GM21576 (cell line): Measurements from ENCODE around the gene FGF21.
A peak's percentile ranks its signal among the peaks of the same experiment; 100 is the strongest.
"Not testable (repeated sequence)": the region's sequence is repeated elsewhere in the genome, so short reads cannot be mapped to it uniquely, and the experiment has no call there.

Source experiments
- ATAC-seq: cut with Tn5 transposase; IDR thresholded peaks from one replicate; pipeline ENCODE4 v1.9.1; 2021; ENCODE audit warnings: mild to moderate bottlenecking, moderate library complexity; ENCODE audit not compliant: unreplicated experiment

FGF21 gene, protein sequence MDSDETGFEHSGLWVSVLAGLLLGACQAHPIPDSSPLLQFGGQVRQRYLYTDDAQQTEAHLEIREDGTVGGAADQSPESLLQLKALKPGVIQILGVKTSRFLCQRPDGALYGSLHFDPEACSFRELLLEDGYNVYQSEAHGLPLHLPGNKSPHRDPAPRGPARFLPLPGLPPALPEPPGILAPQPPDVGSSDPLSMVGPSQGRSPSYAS

DNA sequence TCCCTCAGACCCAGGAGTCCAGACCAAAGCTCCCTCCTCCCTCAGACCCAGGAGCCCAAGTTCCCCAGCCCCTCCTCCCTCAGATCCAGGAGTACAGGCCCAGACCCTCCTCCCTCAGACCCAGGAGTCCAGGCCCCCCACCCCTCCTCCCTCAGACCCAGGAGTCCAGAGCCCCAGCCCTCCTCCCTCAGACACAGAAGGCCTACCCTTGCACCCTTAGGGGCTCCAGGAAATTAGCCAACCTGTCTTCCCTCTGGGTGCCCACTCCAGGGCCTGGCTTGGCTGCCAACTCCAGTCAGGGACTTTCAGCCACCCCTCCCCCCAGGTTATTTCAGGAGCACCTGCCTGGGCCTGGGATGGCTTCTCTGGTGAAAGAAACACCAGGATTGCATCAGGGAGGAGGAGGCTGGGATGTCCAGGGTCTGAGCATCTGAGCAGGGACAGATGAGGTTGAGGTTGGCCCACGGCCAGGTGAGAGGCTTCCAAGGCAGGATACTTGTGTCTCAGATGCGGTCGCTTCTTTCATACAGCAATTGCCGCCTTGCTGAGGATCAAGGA, at the start of gene FGF21:
FGF21 (plus strand) TSS at position 441 of the 558 bp plus-strand sequence. CDS start 713 bp downstream, outside the sequence.
- ATAC-seq = no peak

DNA sequence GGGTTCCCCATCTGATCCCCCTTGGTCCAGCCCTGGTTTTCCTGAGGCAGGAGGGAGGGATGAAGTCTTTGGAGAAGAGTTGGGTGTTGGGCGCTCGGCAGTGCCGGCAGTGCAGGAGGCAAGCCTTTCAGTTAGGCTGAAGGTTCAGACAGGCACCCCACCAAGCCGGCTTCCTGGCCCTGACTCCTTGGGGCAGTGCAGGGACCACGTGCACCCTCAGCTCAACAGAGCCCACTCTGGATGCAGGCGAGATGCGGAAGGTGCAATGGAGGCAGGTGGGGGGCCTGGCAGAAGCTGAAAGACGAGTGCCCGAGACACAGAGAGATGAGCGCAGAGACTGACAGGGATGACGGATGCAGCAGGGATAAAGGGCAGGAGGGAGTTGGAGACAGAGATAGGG, 46.9 kb upstream of the FGF21 start:
- no peak for ATAC-seq

DNA sequence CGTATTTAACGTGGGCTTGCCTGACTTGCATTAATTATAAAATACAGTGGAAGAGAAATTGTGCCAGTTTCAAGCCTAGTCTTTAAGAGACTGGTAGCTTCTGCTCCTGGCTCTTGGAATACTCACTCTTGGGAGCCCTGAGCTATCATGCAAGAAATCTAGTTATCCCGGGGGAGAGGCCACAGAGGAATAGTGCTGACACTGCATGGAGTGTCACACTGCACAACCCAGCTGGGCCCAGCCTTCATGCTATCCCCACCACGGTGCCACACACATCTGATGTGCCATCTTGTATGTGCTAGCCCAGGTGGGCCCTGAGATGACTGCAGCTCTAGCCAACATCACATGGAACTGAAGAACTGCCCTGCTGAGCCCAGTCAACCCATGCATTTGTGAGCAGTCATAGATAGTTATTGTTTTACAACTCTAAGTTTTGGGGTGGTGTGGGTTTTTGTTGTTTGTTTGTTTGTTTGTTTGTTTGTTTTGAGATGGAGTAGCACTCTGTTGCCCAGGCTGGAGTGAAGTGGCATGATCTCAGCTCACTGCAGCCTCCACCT, 44.1 kb upstream of the FGF21 start:
- no peak for ATAC-seq

DNA sequence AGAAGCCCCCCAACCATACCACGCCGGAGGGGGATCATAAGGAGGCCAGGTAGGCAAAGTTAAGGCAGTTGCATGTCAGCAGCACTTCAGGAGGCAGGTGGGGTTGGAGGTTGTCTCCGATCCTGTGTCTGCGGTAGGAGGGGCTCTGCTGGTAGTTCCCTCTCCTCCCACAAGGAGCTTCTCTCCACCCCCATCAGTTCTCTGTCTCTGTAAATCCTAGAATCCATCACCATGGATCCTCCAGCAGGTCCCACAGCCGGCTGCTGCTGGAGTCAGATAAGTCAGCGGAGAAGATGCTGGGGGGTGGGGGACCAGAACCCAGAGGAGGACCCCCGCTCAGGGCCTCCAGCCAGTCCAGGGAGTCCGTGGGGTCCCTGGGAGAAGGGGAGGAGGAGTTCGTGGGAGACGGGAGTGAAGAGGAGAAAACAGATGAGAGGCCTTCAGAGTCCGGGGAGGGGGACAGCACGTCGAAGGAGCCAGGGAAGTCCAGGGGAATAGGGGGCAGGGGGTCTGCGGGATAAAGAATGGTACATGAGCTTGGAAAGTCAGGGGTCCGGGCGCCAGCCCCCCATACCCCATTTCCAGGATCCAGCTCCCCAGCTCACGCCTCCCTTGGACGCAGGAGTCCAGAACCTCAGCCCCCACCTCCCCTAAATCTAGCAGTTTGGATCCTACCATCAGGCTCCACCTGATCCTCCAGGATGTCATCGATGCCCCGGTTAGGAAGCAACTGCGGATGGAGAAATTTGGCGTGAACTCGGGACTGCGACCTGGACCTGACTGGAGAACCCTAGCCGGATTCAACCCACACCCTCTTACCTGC, 42.1 kb upstream of the FGF21 start:
- ATAC-seq = no peak

DNA sequence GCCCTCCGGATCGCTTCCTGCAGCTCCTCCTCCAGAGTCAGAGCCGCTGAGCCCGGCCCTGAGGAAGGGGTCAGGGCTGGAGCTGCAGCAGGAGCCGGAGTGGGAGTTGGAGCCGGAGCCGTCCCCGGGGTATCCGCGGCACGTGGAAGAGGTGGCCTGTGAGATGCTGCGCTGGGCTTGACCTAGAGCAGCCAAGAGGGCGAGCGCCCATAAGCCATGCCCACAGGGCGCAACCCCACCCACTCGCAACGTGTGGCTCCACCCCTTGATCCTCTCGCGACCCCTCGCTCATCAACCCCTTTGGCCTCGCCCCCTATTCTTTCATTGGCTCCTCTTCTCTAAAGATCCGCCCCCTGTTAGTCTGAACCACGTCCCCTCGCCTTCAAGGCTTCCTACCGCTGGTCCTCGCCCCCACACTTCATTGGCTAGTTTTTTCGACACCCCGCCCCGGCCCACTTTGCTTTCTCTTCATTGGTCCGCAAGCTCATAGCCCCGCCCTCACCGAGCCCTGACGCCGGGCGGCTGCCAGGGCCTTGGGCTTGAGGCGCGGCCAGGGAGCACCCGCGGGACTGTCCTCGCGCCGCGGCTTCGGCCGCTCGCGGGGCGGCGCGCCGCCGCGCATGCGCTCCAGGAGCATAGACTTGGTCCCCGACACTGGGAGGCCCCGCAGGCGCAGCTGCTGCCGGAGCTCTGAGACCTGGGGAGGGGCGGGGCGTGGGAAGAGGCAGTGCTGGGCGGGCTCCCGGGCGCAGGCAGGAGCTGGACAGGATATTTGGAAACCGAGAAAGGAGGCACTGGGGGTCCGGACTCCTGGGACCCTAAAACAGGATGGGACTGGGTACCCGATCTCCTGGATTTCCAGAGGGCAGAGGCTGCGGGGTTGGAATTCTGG, 41.2 kb upstream of the FGF21 start:
- peak; percentile 86 for ATAC-seq

DNA sequence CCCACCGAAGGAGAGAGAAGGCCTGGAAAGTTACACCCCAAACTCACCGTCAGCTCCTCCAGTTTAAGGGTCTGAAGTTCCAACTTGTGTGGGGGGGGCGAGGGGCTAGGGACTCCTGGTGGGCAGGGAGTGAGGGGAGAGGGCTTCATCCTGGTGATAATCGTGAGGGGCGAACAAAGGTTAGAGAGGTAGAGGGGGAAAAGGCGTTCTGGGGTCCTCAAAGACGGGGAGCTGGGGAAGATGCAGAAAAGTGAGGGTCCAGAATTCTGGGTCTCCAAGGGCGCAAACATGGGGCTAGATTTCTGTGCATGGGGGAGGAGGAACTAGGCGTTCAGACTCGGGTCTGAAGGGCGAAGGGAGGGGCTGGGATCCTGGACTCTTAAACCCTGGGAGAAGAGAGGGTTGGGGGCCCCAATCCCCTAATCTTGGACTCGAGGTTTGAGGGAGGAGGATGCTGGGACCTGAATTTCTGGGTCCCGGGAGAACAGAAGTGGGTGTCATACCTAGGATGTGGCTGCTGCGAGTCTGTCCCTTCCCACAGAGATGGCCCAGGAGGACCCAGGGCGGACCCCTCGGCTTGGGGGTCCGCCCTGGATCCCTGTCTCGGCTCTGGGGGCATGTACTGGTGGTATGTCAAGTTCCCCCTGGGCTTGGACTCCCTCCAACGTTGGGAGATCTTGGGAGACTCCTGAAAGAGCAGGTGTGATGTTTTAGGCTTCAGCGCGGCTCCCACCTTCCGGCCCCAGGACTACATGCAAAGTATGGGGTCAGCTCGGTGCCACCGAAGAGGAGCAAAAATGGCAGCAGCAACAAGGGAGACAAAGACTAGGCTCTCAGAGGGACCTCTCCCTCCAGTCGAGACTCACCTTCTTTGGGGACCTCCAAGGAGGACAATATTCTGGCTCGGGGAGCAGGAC, 40.3 kb upstream of the FGF21 start:
- ATAC-seq = no peak

DNA sequence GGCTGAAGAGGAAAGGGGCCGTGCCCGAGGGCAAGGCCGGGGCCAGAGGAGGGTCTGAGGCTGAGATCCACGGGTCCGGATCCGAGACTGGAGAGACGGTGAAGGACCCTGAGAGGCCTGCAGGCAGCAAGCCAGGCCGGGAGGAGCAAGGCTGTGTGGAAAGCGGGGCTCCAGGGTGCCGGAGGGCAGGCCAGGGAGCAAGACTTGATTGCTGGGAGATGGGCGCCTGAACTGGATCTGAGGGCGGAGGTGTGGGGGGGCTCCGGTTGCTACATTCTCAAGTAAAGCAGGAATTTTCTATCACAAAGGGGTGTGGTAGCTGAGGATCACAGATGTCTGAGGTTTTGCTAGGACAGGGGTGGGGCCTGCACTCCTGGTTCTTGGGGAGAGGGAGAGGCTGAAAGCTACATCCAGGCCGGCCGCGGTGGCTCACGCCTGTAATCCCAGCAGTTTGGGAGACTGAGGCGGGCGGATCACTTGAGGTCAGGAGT, 39.6 kb upstream of the FGF21 start:
- no peak for ATAC-seq

DNA sequence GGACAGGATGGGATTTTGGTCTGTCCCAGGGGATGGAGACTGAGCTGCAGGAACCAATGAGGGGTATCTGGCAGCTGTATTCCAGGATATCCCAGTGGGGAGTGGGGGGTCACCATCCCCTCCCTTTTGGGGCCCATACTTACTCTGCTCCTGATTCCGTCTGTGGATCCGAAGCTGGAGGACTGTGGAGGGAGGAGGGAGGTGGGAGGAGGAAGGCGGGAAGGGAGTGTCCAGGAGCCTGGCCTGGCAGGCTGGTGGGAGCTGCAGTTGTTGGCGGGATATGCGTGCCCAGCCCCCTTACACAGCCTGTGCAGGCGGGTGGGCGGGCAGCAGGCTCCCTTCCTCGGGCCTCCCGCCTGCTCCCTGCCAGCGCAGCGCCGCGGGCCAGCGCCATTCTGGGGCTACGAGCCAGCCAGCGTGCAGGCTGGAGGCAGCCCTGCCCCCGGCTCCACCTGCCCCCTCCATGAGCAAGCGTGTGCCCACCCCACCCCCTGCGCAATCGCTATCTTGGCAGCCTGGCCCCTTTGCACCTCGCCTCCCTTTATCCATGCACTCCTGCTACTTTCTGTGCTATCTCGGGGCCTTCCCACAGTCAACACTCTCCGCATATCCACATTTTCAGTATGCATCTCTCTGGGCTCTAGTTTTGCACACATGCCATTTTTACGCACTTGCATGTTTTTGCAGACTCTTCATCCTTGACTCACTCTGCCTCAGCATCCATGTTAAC, 38.6 kb upstream of the FGF21 start:
- no peak for ATAC-seq

DNA sequence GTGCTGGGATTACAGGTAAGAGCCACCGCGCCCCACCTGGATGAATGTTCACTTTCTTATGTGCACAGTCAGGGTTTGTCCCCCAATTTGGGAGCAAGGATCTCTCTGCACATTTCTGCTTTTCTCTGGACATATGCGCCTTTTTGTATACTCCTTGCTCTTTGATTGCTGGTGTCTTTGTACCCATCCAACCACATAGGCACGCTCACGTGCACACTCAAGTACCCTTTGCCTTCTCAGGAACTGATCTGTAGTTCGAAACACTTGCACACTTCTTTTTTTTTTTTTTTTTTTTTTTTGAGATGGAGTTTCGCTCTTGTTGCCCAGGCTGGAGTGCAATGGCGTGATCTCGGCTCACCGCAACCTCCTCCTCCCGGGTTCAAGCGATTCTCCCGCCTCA, 37.2 kb upstream of the FGF21 start:
- ATAC-seq = not testable (repeated sequence)

DNA sequence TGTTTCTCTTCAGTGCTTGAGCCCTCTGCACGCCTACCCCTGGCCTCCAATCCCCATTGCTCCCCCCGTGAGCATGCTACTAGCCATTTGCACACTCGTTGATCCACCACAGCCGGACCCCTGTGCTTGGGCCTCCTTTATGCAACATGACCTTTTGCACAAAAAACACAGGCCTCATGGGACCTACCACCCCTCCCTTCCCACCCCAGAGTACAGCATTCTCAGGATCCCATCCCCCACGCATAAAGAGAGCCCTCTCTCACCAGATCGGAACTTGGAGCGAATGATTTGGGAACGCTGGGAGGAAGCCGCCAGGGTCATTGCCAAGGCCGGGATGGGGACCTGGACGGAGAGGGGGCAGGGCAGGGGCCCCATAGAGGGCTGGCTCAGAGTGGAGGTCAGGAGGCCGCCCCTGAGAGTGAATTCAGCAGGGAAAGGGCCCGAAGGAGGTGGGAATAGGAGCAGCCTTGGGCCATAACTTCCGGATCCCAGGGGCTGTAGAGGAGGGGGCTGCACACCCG, 36.6 kb upstream of the FGF21 start:
- ATAC-seq = no peak

DNA sequence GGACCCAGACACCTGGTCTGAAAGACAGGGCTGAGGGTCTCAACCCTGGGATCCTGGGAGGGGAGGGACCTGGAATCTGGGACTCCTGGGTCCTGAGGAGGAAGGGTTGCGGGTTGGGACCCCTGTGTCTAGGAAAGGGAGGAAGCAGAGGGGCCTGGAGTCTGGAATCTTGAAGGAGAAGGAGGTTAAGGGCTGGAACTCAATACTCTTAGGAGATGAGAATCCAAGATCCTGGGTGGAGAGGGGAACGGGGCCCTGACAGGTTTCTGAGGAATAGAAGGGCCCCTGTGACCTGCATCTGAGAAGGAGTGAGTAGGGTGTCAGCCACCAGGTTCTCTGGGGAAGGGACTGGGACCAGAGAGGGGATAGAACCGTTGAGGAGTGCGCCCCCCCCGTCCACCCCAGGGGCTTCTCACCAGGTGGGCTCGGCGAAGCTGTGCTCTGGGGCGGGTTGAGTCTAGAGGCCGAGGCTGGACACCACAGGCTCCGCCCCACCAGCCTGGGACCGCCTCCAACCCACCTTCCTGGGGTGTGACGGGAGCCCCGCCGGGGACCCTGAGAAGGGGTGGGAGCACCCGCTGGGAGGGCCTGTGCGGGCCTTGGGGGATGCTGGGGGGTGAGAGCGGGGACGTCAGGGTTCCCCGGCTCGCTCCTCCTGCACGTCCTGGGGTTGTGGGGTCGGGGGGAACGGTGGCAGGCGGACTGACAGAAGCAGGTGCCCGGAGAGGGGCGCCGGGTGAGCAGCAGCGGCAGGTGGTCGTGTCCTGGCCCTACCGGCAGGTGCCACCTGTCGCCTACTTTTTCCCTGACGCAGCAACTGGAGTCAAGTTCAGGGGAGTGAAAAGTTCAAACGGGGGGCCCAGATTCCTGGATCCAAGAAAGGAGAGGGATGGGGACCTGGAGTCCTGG, 35.8 kb upstream of the FGF21 start, which contains the start of gene MAMSTR:
MAMSTR (minus strand) TSS at position 463 of the 909 bp plus-strand sequence. CDS start 694 bp downstream, outside the sequence.
- no peak for ATAC-seq

DNA sequence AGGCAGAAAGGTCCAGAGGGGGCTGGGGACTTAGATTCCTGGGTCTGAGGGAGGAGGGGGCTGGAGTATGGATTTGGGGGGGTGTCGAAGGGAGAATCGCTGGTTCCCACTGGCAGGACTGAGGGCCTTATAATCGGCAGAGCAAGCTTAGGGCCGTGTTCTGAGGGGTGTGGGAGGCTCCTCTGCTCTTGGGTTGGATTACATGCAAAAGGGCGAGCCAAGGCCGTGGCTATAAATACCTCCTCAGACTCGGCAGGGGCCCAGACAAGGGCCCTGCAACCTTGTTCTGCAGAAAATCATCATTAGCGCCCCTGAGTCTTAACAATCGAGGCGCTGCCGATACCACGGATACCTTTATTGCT, 35.1 kb upstream of the FGF21 start:
- ATAC-seq = no peak

DNA sequence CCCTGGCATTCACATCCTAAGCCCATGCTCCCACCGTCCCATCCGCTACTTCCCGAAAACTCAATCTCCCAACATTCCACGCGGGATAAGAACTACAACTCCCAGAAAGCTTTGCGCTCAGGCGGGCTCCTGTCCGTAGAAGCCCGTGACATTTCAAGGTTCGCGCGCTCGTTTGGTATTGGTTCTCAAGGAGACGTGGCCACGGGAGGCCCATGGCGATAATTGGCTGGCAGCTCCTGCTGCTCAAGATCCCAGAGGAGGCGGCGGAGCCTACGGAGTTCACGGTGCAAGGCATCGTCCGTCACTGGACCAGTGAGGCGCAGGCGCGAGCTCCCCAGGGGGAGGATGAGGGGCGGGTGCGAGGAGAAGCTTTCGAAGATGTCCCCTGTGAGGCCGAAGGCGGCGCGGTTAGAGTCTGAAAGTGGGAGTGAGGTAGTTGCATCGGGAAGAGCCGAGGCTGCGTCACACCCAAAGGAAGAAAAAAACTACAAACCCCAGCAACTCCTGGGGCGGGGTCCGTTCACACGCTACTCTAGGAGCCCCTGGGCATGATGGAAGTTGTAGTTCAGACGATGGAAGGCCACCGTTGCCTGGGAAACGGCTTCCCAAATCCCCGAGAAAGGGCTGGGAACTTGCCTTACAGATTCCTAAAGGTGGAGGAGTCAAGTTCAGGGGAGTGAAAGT, 34.6 kb upstream of the FGF21 start:
- peak; percentile 81 for ATAC-seq

DNA sequence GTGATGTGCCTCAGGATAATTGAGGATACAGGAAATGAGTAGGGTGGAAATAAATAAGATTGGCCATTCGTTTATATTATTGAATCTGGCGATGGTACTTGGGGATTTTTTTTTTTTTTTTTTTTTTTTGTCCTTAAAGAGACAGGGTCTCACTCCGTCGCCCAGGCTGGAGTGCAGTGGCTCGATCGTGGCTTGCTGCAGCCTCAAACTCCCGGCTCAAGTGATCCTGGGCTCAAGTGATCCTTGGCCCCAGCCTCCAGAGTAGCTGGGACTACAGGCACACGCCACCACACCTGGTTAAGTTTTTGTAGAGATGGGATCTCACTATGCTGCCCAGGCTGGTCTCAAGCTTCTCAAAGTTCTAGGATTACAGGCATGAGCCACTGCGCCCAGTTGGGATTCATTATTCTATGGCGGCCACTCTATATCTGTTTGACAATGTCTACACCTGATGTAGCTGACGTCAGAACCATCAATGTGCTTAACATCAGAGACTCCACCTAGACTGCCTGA, 33.1 kb upstream of the FGF21 start:
- no peak for ATAC-seq

DNA sequence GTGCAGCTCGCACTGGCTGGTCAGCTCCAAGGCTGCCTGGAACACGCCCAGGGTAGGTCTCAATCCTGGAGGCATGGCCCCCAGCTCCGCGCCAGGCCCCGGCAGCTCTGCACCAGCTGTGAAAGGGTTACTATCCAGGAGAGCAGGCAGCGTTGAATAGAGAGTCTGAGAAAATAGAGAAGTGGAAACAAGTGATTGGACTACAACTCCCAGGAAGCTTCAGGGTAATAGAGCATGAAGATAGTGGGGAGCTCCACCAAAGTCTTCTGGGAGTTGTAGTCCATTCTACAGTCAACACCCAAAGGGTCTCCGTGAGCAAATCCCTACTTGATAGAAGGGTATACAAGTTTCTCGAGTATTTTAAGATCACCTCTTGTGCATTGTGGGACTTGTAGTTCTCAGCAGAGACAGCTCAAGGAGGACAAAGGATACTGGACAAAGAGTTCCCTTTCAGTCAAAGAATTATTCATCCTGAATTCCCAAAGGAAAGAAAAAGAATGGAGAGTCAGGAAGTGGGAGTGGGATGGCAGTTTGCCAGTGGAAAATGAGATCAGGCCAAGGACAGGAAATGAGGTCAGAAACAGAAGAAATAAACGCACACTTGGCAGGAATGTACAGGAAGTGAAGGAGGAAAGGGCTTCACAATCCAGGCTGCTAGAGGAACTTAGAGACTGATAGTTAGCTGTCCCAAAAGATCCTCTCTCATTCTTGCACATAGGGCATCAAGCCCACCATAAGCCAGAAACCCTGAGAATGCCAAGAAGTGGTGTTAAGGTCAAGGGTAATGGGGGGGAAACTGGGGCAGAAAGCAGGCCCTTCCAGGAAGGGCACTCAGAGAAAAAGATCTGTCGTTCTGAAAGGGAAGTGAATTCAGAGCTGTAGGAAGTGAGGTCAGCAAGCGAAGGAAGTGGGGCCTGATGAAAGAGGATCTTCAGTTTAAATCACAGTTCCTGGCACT, 30.2 kb upstream of the FGF21 start:
- no peak for ATAC-seq

DNA sequence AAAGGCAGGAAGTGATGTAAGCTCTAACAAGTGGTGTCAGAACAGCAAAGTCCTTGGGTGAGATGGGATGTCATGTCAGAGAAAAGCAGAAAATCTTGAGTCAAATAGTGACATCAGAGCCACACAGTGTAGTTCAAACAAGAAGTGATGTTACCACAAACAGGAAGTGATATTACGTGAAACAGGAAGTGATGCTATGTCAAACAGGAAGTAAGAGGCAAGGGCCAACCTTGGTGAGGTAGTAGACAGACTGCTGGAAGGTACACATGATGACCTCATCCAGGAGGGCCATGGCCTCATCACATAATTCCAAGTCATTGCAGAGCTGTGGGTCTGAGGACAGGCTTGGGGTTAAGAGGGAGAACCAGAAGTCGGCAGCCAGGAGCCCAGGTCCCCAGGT, 28.8 kb upstream of the FGF21 start:
- no peak for ATAC-seq
